Heart left ventricle (tissue), 13 donors: ENCODE measurements around the gene PI4K2A.

Experiments used
- POLR2A ChIP-seq, 2 donors: fragments of 450-650 bp; IDR thresholded peaks; one replicate each; pipeline ENCODE4 v1.6.1; 2017; ENCODE audit warnings: antibody characterized with exemption in 2 of 2, mild to moderate bottlenecking in 2 of 2, moderate library complexity in 2 of 2
- TF ChIP-seq, protein P1 (sequence below), 12 donors: fragments of 200-600 bp; sonication (generic) in 4 of 12; IDR thresholded peaks; one replicate each; pipeline versions ENCODE4 v1.5.0 to v1.8.0; 2018 to 2022; ENCODE audit warnings: antibody characterized with exemption in 12 of 12, mild to moderate bottlenecking in 5 of 12
- donor health status: ischemic (EF 13 %, LVEDD 7.1; RV severe dilation, severe dysfunction).
- donor health status: DM: no; HTN: yes; CAD: no.
- donor health status: DM: no; HTN: no; CAD: no.
- donor health status: ischemic (EF 25% LVEDD 6.9; RV normal size, moderate dysfunction).
- donor health status: ischemic (EF 25% LVEDD 5.7; RV mildly dilated, moderate dysfunction).
- donor health status: ischemic (EF 35%, LVEDD 5.7; RV mildly dilated, moderate dysfunction).
- donor health status: nonischemic (EF 11% LVEDD 7.7; RV severe dilation, severe dysfunction).
- donor health status: DM: yes; HTN: yes; CAD: no.
- donor health status: PGD.
- donor health status: ischemic (EF 29% LVEDD 5.4; RV normal size, mild dysfunction).
- donor health status: nonischemic (EF 23%, LVEDD 6.1; RV moderate dilation, normal function).

DNA sequence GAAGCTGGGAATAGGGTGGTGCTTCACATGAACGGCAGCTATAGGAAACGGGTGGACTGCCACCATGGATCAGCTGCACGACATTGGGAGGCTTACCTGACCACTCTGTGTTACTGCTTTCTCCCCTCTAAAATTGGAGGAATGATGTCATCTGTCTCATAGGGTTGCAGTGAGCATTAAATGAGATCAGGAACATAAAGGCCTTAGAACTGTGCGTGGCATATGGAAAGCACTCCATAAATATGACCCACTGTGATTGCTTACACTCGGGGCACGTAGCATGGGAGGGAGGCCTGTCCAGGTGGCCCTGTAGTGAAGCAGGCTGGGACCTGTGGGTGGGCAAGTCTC, 41.2 kb upstream of the PI4K2A start:
- TF ChIP-seq, protein P1, sequence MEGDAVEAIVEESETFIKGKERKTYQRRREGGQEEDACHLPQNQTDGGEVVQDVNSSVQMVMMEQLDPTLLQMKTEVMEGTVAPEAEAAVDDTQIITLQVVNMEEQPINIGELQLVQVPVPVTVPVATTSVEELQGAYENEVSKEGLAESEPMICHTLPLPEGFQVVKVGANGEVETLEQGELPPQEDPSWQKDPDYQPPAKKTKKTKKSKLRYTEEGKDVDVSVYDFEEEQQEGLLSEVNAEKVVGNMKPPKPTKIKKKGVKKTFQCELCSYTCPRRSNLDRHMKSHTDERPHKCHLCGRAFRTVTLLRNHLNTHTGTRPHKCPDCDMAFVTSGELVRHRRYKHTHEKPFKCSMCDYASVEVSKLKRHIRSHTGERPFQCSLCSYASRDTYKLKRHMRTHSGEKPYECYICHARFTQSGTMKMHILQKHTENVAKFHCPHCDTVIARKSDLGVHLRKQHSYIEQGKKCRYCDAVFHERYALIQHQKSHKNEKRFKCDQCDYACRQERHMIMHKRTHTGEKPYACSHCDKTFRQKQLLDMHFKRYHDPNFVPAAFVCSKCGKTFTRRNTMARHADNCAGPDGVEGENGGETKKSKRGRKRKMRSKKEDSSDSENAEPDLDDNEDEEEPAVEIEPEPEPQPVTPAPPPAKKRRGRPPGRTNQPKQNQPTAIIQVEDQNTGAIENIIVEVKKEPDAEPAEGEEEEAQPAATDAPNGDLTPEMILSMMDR (IDR thresholded peaks at IDR 0.05), result no peak
- no peak for TF ChIP-seq POLR2A (IDR thresholded peaks at IDR 0.05)
